Measurements from ENCODE around the gene UBXN2A. TPM values are rescaled to one million over a fixed set of nuclear protein-coding genes. Genes with fewer than 3 reads are reported as not detected.
A peak's percentile ranks its signal among the peaks of the same experiment; 100 is the strongest.

Gene UBXN2A
- total and polyA plus RNA-seq, 3 donors from 2014 or later, result 9.4 to 18.4 (median 11.9) TPM

DNA sequence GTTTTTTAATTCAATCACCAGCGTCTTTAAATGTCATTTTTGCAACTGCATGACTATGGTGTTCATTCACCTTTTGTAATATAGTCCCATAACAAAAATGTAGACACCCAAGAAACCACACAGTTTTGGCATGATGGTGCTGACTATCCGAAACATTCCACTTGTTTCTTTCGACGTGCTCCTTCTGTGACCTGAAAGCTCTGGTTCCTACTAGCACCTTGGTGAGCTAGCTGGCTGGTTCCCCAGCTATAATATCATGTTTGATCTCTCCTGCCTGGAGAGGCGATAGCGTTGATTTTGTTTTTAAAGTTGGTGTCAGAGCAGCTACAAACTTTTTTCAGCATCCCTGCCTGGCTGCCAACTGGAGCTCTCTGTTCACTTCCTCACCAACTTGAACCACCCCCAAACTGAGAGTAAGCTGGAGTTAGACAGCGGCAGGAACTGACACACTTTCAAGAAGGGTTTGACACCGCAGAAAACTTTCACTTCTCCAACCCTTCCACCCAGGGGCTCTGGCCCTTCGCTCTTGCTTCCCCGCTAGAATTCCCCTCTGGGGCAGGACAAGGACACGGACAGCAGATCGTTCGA lies 14.5 kb upstream of the UBXN2A start:
- DNase-seq, result peak; percentile 70
- Histone ChIP-seq H3K9me3 (no peaks in the 10 kb centered on the region), H3K4me1 (peaks cover 13% of the 10 kb centered on the region), H3K27me3 (no peaks in the 10 kb centered on the region), H3K36me3 (ENCODE audit: low read depth, missing control alignments) (no peaks in the 10 kb centered on the region), H3K4me3 (peak overlapping the region; percentile 78 to 99), H3K27ac (peak overlapping the region; percentile 96 to 99)
- intact Hi-C loops (cut with DNase I; ENCODE audit: low total_unique reads), result loop anchor here (5.0 kb wide), 1 partner anchor 152 kb away; the partner anchor contains the start of gene SF3B6
- no peak for TF ChIP-seq POLR2A (IDR thresholded peaks at IDR 0.05)
- TF ChIP-seq, protein P1, sequence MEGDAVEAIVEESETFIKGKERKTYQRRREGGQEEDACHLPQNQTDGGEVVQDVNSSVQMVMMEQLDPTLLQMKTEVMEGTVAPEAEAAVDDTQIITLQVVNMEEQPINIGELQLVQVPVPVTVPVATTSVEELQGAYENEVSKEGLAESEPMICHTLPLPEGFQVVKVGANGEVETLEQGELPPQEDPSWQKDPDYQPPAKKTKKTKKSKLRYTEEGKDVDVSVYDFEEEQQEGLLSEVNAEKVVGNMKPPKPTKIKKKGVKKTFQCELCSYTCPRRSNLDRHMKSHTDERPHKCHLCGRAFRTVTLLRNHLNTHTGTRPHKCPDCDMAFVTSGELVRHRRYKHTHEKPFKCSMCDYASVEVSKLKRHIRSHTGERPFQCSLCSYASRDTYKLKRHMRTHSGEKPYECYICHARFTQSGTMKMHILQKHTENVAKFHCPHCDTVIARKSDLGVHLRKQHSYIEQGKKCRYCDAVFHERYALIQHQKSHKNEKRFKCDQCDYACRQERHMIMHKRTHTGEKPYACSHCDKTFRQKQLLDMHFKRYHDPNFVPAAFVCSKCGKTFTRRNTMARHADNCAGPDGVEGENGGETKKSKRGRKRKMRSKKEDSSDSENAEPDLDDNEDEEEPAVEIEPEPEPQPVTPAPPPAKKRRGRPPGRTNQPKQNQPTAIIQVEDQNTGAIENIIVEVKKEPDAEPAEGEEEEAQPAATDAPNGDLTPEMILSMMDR (IDR thresholded peaks at IDR 0.05), result no peak
- WGBS, 2 donors, result 0 to 1% methylated on average over 13 of the region's 13 CpGs

GRCh38 chr2:23926290-23926749 lies 13.9 kb upstream of the UBXN2A start:
- WGBS, 2 donors, result 0 to 1% methylated on average over 6 to 39 of the region's 39 CpGs
- no peaks in the 10 kb centered on the region for H3K27me3 ChIP-seq

GRCh38 chr2:23926750-23927571 lies 13.3 kb upstream of the UBXN2A start, which contains the start of gene ATAD2B:
Gene ATAD2B, minus strand, starts transcription at chr2:23927123. Its CDS starts 353 bp downstream, at chr2:23926770.
- Histone ChIP-seq H3K4me1 (peaks cover 13% of the 10 kb centered on the region), H3K27ac (peak within 1 kb of the TSS; percentile 96 to 99), H3K36me3 (ENCODE audit: low read depth, missing control alignments) (no peaks in the 10 kb centered on the region), H3K9me3 (no peaks in the 10 kb centered on the region), H3K27me3 (no peaks in the 10 kb centered on the region), H3K4me3 (peak within 1 kb of the TSS; percentile 78 to 99)
- intact Hi-C loops (cut with DNase I; ENCODE audit: low total_unique reads), result loop anchor here (5.0 kb wide), 1 partner anchor 150 kb away; the partner anchor contains the start of gene SF3B6
- peak; percentile 91 for DNase-seq
- TF ChIP-seq POLR2A (IDR thresholded peaks at IDR 0.05), result peak; percentile 10
- TF ChIP-seq, protein P1 (IDR thresholded peaks at IDR 0.05), result peak; percentile 80 to 93 (median 81)
- 1% methylated on average over 35 to 75 of the region's 88 CpGs for WGBS, 2 donors

More at GRCh38 chr2:23926290-23926749, 13.9 kb upstream of the UBXN2A start:
- Histone ChIP-seq H3K9me3 (no peaks in the 10 kb centered on the region), H3K36me3 (ENCODE audit: low read depth, missing control alignments) (no peaks in the 10 kb centered on the region), H3K4me1 (peaks cover 13% of the 10 kb centered on the region), H3K4me3 (peak overlapping the region; percentile 78 to 99), H3K27ac (peak overlapping the region; percentile 96 to 99)
- intact Hi-C loops (cut with DNase I; ENCODE audit: low total_unique reads), result loop anchor here (5.0 kb wide), 1 partner anchor 151 kb away; the partner anchor contains the start of gene SF3B6
- no peak for TF ChIP-seq POLR2A (IDR thresholded peaks at IDR 0.05)
- TF ChIP-seq, protein P1 (IDR thresholded peaks at IDR 0.05), result no peak
- DNase-seq, result peak; percentile 32

DNA sequence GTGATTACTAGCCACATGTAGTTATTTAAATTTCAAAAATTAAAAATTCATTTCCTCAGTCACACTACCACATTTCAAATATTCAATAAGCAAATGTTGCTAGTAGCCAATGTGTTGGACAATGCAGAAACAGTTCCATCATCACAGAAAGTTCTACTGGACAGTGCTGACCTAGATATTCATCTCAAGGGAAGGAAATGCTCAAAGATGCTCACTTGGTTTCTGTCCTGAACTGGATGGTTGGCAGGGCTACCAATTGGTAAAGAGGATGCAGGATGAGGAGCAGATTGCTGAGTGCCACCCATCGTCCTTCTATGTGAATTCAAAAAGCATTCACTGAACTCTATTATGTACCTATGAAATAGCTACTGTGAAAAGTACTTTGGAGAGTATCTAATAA lies 6.0 kb upstream of the UBXN2A start:
- 65 to 88% methylated on average over 1 of the region's 1 CpG for WGBS, 2 donors
- Histone ChIP-seq H3K9me3 (no peaks in the 10 kb centered on the region), H3K36me3 (ENCODE audit: low read depth, missing control alignments) (no peaks in the 10 kb centered on the region), H3K27me3 (no peaks in the 10 kb centered on the region), H3K4me1 (peaks cover 4% of the 10 kb centered on the region), H3K27ac (no peak overlapping the region), H3K4me3 (no peak overlapping the region)
- intact Hi-C loops (cut with DNase I; ENCODE audit: low total_unique reads), result no loop called here
- TF ChIP-seq, protein P1 (IDR thresholded peaks at IDR 0.05), result no peak
- TF ChIP-seq POLR2A (IDR thresholded peaks at IDR 0.05), result no peak
- no peak for DNase-seq
